ENCODE measurements around the gene TRIM54. TPM values are rescaled to one million over a fixed set of nuclear protein-coding genes. Genes with fewer than 3 reads are reported as not detected.

TRIM54 gene
- total RNA-seq, 1 donor from 2014 or later = not detected

DNA sequence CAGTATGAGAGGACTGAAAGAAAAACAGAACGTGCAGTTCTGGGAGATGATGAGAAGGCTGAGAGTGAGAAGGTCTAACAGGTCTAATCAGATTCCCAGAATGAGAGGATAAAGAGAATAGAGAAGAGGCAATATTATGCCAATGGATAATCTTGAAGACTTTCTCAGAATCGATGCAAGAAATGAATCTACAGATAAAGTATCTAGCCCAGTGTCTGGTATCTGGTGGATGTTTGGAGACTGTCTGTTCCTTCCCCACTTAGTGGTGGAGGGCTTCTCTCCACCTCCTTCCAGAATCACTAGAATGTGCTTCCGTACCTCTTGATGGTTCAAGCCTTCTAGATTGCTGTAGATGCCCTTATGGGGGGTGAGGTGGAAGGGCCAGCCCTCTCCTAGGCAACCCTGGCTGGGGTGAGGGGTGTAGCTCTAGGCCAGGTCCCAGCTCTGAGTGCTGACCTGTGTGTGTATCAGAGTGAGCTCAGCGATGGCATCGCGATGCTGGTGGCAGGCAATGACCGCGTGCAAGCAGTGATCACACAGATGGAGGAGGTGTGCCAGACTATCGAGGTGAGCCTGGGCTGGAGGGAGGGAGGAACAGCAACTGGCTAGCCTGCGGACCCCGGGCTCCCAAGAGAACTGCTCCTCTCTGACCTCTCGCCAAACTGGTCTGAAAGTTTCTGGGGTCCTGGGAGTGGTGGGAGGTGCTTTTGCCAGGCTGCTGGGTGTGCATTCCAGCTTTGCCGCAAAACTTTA is 22.4 kb downstream of the TRIM54 start:
- H3K9me3 Mint-ChIP-seq (ENCODE audit: unreplicated experiment) = no peaks in the 10 kb centered on the region
- H3K36me3 Mint-ChIP-seq (ENCODE audit: unreplicated experiment) = peaks cover 3% of the 10 kb centered on the region
- no peak for DNase-seq (ENCODE audit: extremely low spot score, unreplicated experiment)

DNA sequence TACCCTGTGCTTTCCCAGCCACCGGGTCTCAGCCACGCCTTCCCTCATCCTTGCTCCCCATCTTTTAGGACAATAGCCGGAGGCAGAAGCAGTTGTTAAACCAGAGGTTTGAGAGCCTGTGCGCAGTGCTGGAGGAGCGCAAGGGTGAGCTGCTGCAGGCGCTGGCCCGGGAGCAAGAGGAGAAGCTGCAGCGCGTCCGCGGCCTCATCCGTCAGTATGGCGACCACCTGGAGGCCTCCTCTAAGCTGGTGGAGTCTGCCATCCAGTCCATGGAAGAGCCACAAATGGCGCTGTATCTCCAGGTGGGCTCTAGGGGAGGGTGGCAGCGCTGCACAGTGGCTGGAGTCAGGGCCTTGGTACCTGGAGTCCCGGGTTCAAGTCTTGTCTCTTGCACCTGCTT is 23.3 kb downstream of the TRIM54 start:
- no peaks in the 10 kb centered on the region for H3K9me3 Mint-ChIP-seq (ENCODE audit: unreplicated experiment)
- peaks cover 6% of the 10 kb centered on the region for H3K36me3 Mint-ChIP-seq (ENCODE audit: unreplicated experiment)
- peaks cover 6% of the 10 kb centered on the region for H3K27me3 Mint-ChIP-seq (ENCODE audit: unreplicated experiment)
- TF ChIP-seq, protein P1, sequence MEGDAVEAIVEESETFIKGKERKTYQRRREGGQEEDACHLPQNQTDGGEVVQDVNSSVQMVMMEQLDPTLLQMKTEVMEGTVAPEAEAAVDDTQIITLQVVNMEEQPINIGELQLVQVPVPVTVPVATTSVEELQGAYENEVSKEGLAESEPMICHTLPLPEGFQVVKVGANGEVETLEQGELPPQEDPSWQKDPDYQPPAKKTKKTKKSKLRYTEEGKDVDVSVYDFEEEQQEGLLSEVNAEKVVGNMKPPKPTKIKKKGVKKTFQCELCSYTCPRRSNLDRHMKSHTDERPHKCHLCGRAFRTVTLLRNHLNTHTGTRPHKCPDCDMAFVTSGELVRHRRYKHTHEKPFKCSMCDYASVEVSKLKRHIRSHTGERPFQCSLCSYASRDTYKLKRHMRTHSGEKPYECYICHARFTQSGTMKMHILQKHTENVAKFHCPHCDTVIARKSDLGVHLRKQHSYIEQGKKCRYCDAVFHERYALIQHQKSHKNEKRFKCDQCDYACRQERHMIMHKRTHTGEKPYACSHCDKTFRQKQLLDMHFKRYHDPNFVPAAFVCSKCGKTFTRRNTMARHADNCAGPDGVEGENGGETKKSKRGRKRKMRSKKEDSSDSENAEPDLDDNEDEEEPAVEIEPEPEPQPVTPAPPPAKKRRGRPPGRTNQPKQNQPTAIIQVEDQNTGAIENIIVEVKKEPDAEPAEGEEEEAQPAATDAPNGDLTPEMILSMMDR (IDR thresholded peaks at IDR 0.05) = no peak
- no peak overlapping the region for H3K27ac Mint-ChIP-seq (ENCODE audit: unreplicated experiment)
- no peak for DNase-seq (ENCODE audit: extremely low spot score, unreplicated experiment)
- no peaks in the 10 kb centered on the region for H3K4me1 Mint-ChIP-seq (ENCODE audit: unreplicated experiment)
- H3K4me3 Mint-ChIP-seq (ENCODE audit: unreplicated experiment) = no peak overlapping the region

More for the DNA sequence above, 22.4 kb downstream of the TRIM54 start:
- no peak overlapping the region for H3K4me3 Mint-ChIP-seq (ENCODE audit: unreplicated experiment)
- no peaks in the 10 kb centered on the region for H3K4me1 Mint-ChIP-seq (ENCODE audit: unreplicated experiment)
- H3K27ac Mint-ChIP-seq (ENCODE audit: unreplicated experiment) = no peak overlapping the region
- peaks cover 6% of the 10 kb centered on the region for H3K27me3 Mint-ChIP-seq (ENCODE audit: unreplicated experiment)
- TF ChIP-seq, protein P1 (IDR thresholded peaks at IDR 0.05) = no peak

DNA sequence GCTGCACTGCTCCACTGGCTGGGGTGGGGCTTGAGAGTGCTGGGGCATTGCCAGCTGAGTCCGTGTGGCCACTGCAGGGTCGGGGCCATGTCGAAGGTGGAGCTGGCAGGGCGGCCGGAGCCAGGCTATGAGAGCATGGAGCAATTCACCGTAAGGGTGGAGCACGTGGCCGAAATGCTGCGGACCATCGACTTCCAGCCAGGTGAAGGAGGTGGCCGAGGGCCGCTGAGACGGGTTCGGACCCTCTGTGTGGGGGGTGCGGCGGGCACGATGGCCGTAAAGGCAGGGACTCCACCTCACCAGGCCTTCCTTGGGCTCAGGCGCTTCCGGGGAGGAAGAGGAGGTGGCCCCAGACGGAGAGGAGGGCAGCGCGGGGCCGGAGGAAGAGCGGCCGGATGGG is 23.9 kb downstream of the TRIM54 start:
- Mint-ChIP-seq H3K27me3 (ENCODE audit: unreplicated experiment) (peaks cover 6% of the 10 kb centered on the region), H3K36me3 (ENCODE audit: unreplicated experiment) (peaks cover 9% of the 10 kb centered on the region)

DNA sequence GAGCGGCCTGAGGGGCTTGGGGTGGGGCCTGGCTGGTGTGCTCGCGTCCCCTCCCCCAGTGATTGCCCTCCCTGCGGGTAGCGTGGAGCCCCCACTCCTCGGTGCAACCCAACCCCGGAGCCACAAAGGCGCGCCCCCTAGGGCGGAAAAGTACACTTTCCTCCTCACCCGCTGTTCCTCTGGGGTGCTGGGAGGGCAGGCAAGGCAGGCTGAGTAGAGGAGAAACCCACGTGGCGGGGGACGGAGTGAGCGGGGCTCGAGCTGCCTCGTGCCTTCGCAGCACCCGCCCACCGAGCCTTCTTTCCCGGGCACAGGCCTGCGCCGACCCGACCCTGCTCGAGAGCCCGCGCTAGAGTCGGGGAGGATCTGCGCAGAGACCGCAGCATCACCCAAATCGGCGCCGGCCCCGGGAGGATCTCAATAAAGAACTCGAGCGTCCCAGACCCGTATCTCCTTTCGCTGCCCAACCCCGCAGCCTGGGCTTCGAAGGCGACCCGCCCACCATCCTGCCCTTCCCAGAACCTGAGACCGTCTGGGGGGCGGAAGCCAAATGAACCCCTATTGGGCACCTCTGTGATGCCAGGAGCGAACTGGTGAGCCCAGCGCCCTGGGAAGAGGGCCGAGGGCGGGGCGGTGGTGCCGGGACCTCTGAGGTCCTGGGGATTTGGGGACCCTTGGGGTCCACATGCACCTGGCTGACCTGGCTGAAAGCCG is 24.5 kb downstream of the TRIM54 start:
- H3K9me3 Mint-ChIP-seq (ENCODE audit: unreplicated experiment) = no peaks in the 10 kb centered on the region
- H3K36me3 Mint-ChIP-seq (ENCODE audit: unreplicated experiment) = peaks cover 11% of the 10 kb centered on the region
- DNase-seq (ENCODE audit: extremely low spot score, unreplicated experiment) = no peak
- no peak overlapping the region for H3K4me3 Mint-ChIP-seq (ENCODE audit: unreplicated experiment)
- peaks cover 6% of the 10 kb centered on the region for H3K27me3 Mint-ChIP-seq (ENCODE audit: unreplicated experiment)
- no peaks in the 10 kb centered on the region for H3K4me1 Mint-ChIP-seq (ENCODE audit: unreplicated experiment)
- no peak overlapping the region for H3K27ac Mint-ChIP-seq (ENCODE audit: unreplicated experiment)
- TF ChIP-seq, protein P1 (IDR thresholded peaks at IDR 0.05) = no peak

More for the DNA sequence above, 23.9 kb downstream of the TRIM54 start:
- H3K27ac Mint-ChIP-seq (ENCODE audit: unreplicated experiment) = no peak overlapping the region
- no peak for DNase-seq (ENCODE audit: extremely low spot score, unreplicated experiment)
- no peak overlapping the region for H3K4me3 Mint-ChIP-seq (ENCODE audit: unreplicated experiment)
- TF ChIP-seq, protein P1 (IDR thresholded peaks at IDR 0.05) = no peak
- H3K9me3 Mint-ChIP-seq (ENCODE audit: unreplicated experiment) = no peaks in the 10 kb centered on the region
- H3K4me1 Mint-ChIP-seq (ENCODE audit: unreplicated experiment) = no peaks in the 10 kb centered on the region

DNA sequence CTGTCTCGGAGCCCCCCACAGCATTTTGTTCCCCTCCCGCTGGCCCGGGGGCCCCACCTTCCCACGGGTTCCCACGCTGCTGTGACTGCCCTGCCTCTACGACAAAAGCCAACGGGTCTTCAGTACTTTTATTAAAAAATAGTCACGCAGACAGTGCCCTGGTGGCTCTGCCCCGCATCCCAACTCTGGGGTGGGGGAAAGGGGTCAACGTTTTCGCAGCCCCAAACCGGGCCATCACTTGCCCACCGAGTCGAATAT is 25.0 kb downstream of the TRIM54 start:
- H3K27me3 Mint-ChIP-seq (ENCODE audit: unreplicated experiment) = peaks cover 6% of the 10 kb centered on the region
- H3K4me3 Mint-ChIP-seq (ENCODE audit: unreplicated experiment) = no peak overlapping the region

More for the DNA sequence above, 25.0 kb downstream of the TRIM54 start:
- TF ChIP-seq, protein P1 (IDR thresholded peaks at IDR 0.05) = no peak
- no peak for DNase-seq (ENCODE audit: extremely low spot score, unreplicated experiment)
- Mint-ChIP-seq H3K27ac (ENCODE audit: unreplicated experiment) (no peak overlapping the region), H3K9me3 (ENCODE audit: unreplicated experiment) (no peaks in the 10 kb centered on the region), H3K36me3 (ENCODE audit: unreplicated experiment) (peaks cover 11% of the 10 kb centered on the region), H3K4me1 (ENCODE audit: unreplicated experiment) (no peaks in the 10 kb centered on the region)
